Activated CD4-positive, alpha-beta T cell treated with anti-CD3 and anti-CD28 coated beads, Interleukin-2, amount 50 U/mL, for 48 hours (primary cell): ENCODE data around the gene BORCS5.
A peak's percentile ranks its signal among the peaks of the same experiment; 100 is the strongest.
"Not testable (repeated sequence)": the region's sequence is repeated elsewhere in the genome, so short reads cannot be mapped to it uniquely, and the experiment has no call there.

ENCODE experiments used
- DNase-seq, 2 experiments: peaks; one replicate each; pipeline ENCODE4 v3.0.0-alpha.2; 2020

The BORCS5 gene

DNA sequence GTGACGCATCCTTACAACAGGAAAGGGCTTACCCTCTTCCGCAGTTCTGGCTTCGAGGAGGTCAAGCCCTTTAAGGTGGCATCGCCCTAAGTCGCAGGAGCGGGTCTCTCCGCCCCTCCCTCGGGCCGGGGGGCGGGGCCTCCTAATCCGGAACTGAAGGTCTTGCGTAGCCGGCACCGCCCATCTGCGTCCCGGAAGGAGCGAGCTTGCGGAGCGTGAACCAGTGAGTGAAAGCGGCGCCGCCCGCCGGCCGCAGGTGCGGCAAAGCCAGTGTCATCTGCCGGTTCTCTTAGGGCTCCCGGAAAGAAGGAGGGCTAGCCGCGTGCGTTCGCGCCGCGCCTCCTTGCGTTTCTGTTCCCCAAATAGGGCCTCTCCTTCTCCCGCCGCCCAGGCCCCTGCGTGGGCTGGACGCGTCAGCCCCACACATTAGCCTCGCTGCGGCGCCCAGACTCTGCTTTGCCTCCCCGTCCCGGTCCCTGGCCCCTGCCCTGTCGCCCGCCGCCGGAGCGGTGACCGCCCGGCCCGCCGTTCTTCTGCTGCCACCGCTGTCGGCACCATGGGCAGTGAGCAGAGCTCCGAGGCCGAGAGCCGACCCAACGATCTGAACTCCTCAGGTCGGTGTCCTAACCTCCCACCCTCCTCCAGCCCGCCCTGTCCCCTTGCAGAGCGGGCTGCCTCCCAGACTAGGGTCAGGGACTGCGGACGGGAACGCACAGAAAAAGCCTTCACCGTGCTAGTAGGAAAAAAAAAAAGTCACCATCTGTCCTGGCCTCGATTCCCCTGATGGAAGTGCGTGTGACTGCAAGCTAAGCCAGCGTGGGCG lies at the start of gene BORCS5:
Gene BORCS5, plus strand, starts transcription at position 183 of the 823 bp plus-strand sequence. Its CDS starts 374 bp downstream, at position 557.
- DNase-seq: peak; percentile 98

DNA sequence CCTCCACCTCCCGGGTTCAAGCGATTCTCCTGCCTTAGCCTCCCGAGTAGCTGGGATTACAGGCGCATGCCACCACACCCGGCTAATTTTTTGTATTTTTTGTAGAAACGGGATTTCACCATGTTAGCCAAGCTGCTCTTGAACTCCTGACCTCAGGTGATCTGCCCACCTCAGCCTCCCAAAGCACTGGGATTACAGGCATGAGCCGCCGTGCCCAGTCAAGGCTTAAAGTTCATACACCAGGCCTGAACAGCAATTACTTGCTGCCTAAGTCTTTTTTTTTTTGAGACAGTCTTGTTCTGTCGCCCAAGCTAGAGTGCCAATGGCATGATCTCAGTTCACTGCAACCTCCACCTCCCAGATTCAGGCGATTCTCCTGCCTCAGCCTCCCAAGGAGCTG lies 46.2 kb upstream of the BORCS5 start:
- DNase-seq: not testable (repeated sequence)

DNA sequence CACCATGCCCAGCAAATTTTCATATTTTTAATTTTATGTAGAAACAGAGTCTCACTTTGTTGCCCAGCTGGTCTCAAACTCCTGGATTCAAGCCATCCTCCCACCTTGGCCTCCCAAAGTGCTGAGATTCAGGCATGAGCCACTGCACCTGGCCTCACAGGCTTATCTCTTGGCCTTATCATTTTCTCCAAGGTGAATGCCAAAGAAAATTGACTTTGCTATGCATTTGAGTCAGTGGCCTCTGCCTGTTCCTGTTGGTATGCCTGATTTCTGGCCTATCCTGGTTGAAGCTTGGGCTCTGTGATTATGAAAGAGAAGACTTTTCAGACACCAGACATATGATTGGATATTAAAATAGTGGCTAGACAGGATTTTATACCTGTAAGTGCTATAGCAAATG lies 41.0 kb upstream of the BORCS5 start:
- no peak for DNase-seq

DNA sequence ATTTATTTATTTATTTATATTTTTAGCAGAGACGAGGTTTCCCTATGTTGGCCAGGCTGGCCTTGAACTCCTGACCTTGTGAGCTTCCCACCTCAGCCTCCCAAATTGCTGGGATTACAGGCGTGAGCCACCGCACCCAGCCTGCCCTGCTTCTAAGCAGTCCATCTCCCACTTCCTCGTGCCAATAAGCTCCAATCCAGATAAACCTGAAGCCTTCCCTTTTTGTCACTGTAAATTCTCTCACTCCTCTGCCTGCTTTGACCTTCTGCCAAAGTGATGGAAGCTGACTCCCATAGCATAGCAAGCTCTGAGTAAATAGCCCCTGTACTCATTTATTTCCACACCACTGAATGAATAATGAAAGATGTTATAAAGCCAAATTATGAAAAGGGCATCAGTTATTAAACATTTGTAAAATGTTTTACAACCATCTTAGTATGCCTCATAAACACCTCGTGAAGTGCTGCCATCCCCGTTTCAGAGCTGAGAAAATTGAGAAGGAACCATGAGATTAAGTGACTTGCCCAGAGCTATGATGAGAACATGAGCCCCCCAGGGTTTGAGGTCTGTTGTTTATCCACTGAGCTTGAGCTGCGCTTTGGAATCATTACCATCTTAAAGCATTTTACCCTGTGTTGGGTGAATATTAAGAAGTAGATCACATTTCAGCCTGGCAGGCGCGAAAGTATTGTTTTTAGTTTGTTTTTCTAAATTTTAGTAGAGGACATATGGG lies 37.3 kb upstream of the BORCS5 start:
- DNase-seq: no peak

DNA sequence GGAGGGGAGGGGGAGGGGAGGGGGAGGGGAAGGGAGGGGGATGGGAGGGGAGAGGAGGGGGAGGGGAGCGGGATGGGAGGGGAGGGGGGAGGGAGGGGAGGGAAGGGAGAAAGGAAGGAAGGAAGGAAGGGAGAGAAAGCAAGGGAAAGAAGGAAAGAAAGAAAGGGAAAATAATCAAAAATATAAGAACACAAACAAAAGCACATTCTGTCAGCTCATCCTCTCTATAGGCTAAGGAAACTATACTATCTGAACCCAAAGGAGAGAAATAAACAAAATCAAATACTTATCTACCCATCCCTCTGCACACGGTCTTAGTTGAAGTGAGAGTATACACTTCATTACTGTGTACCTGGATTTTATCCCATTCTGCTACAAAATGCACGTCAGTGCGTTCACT lies 33.8 kb upstream of the BORCS5 start:
- no peak for DNase-seq

DNA sequence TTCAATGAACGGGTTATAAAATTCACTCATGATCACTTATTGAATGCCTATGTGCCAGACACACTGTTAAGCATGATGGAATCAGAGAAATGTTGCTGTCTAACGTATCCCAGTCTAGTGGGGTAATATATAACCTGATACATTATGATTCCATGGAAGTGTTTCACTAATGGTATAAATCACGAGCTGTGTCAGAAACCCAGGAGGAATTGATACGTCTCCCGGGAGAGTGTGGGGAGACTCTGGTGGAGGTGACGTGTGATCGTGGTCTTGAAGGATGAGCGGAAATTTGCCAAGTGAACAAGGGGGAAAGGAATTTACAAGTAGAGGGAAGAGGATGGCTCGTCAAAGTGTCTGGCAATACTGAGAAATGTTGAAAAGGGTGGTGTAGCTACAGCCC lies 33.3 kb upstream of the BORCS5 start:
- no peak for DNase-seq

DNA sequence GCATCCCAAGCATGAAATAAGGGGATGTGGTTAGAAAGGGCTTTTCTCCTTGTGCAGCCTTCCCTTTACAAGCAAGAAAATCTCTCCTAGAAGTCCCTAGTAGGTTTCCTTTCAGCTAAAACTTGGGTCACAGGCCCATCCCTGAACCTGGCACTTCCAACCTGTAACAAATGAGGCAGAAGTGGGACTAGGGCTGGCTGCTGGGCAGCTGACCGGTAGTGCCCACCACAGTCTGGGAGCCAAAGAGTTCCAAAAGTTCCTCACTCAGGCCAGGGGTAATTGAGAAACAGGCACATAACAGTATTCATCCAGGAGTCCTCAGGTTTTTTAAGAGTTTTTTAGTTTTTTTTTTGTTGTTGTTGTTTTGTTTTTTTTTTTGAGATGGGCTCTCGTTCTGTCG lies 30.6 kb upstream of the BORCS5 start:
- DNase-seq: no peak

DNA sequence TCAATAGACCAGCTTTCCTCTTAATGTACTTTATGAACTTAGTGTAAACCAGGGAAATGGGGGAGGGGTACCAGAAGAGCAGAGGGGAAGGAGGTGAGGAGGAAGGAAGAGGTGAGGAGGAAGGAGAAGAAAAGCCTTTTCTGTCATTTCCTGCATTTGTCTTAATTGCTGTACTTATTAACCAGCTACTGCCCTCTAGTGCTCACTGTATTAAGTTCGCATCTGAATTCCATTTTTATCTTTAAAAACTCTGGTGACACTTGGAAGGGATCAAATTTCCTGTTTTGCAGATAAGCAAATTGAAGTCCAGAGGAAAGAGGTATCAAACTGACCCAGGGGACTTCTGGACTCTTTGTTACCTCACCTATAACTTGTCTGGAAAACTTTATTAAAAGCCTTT lies 29.1 kb upstream of the BORCS5 start:
- DNase-seq: no peak

DNA sequence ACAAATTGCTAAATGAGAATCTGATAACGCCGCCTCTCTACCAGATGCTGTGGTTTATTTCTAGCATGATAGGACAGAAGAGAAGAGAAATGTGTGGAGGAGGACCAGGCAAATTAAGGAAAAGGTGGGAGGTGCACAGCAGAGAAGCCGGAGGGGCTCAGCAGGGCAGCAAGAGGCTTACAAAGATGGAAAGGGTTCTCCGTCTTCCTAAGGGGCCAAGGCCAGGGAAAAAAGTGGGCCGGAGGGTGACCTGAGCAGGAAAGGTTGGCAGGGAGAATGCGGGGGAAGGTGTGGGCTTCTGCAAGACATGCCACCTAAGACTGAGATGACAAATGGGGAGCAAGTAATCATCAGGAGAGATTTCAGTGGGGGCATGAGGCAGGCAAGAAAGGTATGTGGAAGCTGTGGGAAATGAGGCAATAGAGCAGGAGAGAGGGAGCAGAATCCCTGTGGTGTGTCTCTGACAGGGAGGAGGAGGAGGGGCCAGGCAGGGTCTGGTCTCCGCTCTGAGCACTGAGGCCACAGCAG lies 25.6 kb upstream of the BORCS5 start:
- DNase-seq: no peak

DNA sequence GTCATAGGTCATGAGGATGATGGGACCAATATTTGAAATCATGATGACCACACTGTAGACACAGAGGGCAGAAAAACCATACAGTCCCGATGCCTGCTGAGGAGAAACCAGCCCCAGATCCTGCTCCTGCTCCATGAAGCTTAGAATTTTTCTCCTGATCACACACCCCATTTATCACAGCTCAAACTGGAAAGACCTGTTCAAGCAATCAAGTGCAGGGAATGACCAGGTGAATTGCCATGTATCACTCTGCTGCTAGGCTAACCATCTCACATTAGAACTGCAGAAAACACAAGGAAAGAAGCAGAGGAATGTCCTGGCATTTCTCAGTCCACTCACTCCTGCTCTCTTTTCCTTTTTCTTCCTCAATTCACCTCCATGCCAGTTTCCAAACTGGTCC lies 25.0 kb upstream of the BORCS5 start:
- DNase-seq: no peak

DNA sequence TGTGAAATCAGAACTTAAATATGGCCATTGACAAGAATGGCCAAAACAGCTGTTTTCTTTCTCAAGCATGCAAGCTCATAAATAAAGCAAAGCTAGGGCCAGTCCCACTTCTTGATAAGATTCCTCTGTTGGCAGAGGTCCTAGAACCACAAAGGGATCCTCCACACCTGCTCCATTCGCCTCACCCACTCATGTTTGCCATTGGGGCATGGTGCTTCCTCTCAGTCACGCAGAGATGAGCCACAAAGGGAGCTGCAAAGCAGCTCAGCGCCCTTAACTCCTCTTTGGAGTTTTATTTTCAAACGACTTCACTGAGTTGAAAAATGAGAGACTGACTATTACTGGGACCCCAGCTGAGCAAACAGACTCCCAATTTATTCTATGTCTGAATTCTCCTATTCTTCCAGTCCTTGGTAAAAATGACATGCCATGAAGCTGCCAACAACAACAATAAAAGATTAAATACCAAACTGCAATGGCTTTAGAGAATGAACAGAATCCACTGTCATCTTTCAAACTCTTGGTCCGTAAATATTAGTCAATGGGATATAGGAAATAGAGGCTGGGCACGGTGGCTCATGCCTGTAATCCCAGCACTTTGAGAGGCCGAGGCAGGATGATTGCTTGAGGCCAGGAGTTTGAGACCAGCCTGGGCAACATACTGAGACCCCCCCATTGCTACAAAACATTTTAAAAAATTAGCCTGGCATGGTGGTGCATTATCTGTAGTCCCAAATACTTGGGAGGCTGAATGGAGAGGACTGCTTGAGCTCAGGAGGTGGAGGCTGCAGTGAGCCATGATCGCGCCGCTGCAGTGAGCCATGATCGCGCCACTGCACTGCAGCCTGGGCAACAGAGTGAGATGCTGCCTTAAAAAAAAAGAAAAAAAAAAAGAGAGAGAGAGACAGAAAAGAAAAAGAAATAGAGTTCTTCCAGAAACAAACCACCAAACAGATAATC lies 23.2 kb upstream of the BORCS5 start:
- no peak for DNase-seq

DNA sequence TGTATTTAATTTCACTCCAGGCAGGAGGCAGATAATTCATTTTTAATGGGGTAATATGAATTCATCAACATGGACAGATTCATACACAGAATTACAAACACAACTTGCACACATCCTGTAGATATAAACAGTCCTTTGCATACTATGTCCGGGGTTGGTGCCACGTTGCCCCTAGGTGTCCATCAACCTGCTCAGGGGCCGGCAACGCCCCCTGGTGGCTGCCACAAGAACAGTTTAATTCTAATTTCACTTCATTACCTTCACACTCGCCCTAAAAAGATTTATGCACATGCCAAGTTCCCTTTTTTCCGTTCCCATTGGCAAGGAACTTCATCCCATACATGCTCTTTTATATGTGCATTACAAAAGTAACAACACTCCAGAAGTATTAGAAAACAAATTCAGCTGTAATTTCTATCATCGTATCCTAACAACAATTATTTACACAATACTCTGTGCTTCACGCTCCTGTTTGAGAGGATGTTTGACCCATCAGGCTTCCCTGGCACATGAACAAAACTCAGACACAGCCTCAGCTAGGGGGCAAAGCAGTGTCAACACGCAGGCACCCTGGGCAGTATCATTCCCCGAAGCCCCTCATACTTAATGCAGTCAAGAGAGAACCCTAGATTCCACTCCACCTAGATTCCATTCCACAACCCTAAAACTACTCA lies 22.4 kb upstream of the BORCS5 start:
- DNase-seq: peak; percentile 60 to 71

DNA sequence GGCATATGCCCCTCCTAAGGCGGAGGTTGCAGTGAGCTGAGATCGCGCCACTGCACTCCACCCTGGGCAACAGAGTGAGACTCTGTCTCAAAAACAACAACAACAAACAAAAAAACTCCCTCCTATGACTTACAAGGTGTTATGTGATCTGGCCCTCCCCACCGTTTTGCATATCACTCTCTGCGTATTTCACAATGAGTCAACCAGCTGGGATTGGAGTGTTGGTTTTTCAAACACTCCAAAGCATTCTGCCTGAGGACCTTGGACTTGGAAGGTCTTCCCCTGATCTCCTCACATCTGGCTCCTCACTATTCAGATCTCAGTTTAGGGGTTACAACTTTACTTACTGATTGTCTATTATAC lies 20.8 kb upstream of the BORCS5 start:
- no peak for DNase-seq

DNA sequence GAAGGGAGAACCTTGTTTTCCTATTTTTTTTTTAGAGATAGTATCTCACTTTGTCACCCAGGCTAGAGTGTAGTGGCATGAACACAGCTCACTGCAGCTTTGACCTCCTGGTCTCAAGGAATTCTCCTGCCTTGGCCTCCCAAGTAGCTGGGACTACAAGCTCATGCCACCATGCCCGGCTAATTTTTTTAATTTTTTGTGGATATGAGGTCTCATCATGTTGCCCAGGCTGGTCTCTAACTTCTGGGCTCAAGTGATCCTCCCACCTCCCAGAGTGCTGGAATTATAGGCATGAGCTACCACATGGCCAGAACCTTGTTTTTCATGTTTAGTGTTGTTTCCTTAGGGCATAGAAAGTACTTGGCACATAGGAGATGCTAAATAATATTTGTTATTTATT lies 20.4 kb upstream of the BORCS5 start:
- DNase-seq: no peak

DNA sequence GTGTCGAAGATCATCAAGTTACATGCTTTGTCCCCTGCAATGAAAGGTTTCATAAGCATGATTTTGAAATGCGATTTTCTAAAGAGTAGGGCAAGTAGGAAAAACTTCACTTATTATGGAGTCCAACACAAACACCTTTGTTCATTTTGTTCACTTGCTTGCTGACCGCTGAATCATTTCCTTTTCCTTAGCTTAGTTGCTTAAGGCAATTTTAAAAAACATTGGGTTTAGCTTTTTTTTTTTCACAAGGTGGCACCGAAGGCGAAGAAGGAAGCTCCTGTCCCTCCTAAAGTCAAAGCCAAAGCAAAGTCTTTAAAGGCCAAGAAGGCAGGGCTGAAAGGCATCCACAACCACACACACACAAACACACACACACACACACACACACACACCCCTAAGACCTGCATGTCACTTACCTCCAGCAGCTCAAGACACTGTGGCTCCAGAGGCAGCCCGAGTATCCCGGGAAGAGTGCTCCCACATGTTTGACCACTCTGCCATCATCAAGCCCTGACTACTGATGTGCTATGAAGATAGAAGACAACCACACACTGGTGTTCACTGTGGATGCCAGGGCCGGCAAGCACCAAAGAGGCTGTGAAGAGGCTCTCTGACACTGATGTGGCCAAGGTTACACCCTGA lies 18.2 kb upstream of the BORCS5 start:
- DNase-seq: no peak

DNA sequence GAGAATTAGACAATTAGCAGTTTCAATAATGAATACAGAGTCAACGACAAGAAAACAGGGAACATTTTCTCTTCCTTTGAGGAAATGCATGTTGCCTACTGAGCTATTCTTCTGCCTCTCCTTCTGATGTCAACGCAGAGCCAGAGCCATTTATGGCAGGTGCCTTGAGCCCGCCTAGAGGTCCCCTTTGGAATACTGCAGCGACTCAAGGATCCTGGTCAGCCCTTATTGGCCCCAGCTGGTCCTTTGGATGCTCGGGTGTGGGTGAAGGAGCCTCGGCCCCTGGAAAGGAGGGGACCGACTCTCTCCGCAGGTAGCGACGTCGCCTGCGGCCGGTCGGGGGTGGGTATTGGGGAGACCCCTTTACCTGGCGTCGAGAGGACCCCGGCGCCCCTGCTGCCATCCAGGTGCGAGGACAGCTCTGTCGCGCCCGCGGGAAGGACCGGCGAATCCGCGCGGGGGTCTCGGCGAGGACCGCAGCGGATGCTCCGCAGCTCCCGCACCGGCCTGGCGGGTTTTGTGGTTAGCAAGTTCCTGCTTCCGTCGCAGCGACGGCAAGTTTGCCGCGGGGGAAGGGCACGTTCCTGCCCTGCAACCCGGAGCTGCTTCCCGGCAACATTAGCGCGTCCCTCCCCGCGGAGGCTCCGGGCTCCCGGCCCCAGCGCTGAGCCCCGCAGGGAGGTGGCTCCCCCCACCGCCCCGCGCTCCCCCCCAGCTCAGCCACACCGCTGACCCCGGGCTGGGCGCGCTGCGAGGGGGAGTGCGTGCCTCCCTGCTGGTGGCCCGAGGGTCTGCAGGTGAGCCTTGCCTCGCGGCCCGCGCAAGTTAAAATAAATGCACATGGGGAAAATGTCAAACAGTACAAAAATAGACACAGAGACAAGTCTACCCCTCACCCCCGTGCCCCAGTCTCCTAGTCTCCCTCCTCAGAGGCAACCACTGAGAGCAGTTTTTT lies 6.9 kb upstream of the BORCS5 start, which contains the start of gene MANSC1:
Gene MANSC1, minus strand, starts transcription at position 532 of the 955 bp plus-strand sequence. CDS start 6,928 bp downstream, outside the sequence.
- peak; percentile 53 to 63 for DNase-seq

DNA sequence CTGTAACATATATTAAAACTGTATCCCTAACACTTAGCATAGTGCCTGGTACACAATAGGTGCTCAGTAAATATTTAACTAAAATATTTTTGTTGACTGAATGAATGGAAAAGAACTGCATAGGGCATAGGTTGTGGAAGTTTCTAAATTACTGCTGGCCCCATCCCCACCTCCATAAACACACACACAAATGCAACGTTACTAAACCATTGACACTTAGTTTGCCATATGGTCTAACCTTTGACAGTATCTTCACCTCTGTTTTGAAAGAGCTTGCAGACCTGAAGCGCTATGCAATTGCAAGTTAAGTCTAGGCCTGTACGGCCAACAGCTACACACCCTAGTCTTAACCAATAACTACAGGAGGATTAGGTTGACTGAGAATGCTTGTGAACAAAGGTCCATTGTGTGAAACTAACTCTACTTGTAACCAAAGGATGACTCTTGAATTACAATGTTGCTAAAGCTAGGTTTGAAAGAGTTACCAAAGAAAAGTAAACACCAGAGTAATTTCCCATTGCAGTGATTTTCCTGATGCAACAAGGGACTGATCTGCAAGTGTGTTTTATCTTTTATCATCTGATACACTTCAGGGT lies 5.9 kb upstream of the BORCS5 start:
- DNase-seq: no peak

DNA sequence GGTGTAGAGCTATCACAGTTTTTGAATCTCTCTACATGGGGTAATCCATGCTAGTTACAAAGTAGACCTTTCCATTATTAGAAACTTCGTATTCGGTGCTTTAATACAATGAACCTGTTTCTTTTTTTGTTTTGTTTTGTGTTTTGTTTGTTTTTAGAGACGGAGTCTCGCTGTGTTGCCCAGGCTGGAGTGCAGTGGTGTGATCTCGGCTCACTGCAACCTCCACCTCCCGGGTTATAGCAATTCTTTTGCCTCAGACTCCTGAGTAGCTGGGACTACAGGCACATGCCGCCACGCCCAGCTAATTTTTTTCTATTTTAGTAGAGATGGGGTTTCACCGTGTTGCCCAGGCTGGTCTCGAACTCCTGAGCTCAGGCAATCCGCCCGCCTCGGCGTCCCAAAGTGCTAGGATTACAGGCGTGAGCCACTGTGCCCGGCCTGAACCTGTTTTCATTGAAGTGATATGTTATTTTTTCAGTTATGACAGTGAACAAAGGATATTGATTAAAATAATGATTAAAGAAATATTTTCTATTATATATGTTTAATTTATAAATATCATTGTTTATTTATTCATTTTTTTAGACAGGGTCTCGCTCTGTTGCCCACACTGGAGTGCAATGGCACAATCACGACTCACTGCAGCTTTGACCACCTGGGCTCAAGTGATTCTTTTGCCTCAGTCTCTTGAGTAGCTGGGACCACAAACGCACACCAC lies 5.3 kb upstream of the BORCS5 start:
- DNase-seq: not testable (repeated sequence)

DNA sequence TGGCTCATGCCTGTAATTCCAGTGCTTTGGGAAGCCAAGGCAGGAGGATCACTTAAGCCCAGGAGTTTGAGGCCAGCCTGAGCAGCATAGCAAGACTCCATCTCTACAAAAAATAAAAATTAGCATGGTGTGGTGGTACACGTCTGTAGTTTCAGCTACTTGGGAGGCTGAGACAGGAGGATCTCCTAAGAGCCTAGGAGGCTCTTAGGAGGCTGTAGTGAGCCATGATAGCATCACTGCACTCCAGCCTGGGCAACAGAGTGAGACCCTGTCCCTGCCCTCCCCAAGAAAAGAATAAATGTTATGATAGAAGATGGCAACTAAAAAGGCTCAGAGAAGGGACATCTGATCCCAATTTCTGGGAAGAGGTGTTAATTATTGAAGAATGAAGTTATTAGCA lies 3.6 kb upstream of the BORCS5 start:
- DNase-seq: no peak
